Activated B cell treated with CpG ODN at 0.5 μM for 24 hours (primary cell): Measurements from ENCODE around the gene GRM7. TPM values are rescaled to one million over a fixed set of nuclear protein-coding genes. Genes with fewer than 3 reads are reported as not detected.

Experiments
- ATAC-seq: fragments of 200-7000 bp; cut with Tn5 transposase; one replicate; pipeline ENCODE4 v1.10.0; 2021; ENCODE audit warnings: low read depth, mild to moderate bottlenecking, moderate library complexity
- CTCF ChIA-PET: fragments of 350-600 bp; sonication (Branson Sonifier 250); formaldehyde crosslinking; loops from one replicate; lab custom pipeline; 2021; ENCODE audit warnings: antibody characterized with exemption; lab: Charles Lee
- POLR2A ChIA-PET: fragments of 350-600 bp; sonication (Branson Sonifier 250); formaldehyde crosslinking; loops from one replicate; lab custom pipeline; 2021; ENCODE audit warnings: antibody characterized with exemption; lab: Charles Lee
- DNase-seq: peaks from one replicate; pipeline ENCODE4 v3.0.0; 2022
- H3K27ac Mint-ChIP-seq: one replicate; pipeline ENCODE4 v1.8.0; 2020; ENCODE audit warnings: mixed read lengths
- H3K27me3 Mint-ChIP-seq: one replicate; pipeline ENCODE4 v1.8.0; 2021; ENCODE audit warnings: mixed read lengths
- H3K36me3 Mint-ChIP-seq: one replicate; pipeline ENCODE4 v1.8.0; 2021; ENCODE audit warnings: low read depth, mixed read lengths
- H3K4me1 Mint-ChIP-seq: one replicate; pipeline ENCODE4 v1.8.0; 2021; ENCODE audit warnings: mixed read lengths
- H3K4me3 Mint-ChIP-seq: one replicate; pipeline ENCODE4 v1.8.0; 2020; ENCODE audit warnings: mild to moderate bottlenecking, mixed read lengths
- H3K9me3 Mint-ChIP-seq: one replicate; pipeline ENCODE4 v1.8.0; 2020; ENCODE audit warnings: mixed read lengths
- CTCF ChIP-seq: fragments of 200-600 bp; IDR thresholded peaks from one replicate; pipeline ENCODE4 v1.8.0; 2022; ENCODE audit warnings: antibody characterized with exemption, mild to moderate bottlenecking
- intact Hi-C: fragments of 100-400 bp; cut with micrococcal nuclease; formaldehyde crosslinking; loops from one replicate; pipeline ENCODE4 v1.15.1; 2024
- total RNA-seq: library from RNA; stranded (reverse); gene quantifications from 2 replicates; pipeline ENCODE4 v1.2.3, GENCODE V29; 2022

Gene GRM7
- total RNA-seq, 1 donor from 2014 or later = not detected

GRCh38 chr3:7663771-7664170, 802.9 kb downstream of the GRM7 start:
- TF ChIP-seq CTCF = no peak
- Mint-ChIP-seq H3K27ac (no peak overlapping the region), H3K9me3 (peaks cover 10% of the 10 kb centered on the region), H3K4me3 (no peak overlapping the region), H3K4me1 (no peaks in the 10 kb centered on the region), H3K36me3 (no peaks in the 10 kb centered on the region), H3K27me3 (no peaks in the 10 kb centered on the region)
- DNase-seq (no peak), ATAC-seq (no peak)
- CTCF ChIA-PET = no interaction called here
- intact Hi-C loops = no loop called here
- POLR2A ChIA-PET = no interaction called here

DNA sequence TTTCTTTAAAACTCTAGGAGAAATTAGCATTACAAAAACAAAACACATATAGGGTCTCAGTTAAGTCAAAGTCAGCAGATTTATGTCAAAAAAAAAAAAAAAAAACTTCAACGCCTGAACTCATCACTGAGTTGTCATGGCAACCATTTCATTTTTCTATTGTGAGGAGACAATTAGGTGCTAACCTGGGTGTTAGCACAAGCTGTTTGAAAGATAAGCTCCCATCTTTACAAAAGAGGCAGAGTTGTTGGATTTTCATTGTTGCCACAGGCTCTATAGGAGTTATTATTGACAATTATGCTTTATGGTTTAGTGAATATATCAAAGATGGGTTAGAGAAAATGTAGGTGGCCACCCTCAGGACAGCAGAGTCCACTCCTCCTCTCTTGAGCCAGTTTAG, 806.9 kb downstream of the GRM7 start:
- ATAC-seq = no peak
- Mint-ChIP-seq H3K9me3 (peaks cover 10% of the 10 kb centered on the region), H3K27me3 (no peaks in the 10 kb centered on the region), H3K4me3 (no peak overlapping the region), H3K36me3 (no peaks in the 10 kb centered on the region), H3K4me1 (no peaks in the 10 kb centered on the region), H3K27ac (no peak overlapping the region)
- TF ChIP-seq CTCF = no peak
- intact Hi-C loops = no loop called here
- ChIA-PET CTCF (no interaction called here), POLR2A (no interaction called here)
- no peak for DNase-seq

GRCh38 chr3:7669641-7670040, 808.7 kb downstream of the GRM7 start:
- CTCF ChIA-PET = no interaction called here

GRCh38 chr3:7678521-7678920, 817.6 kb downstream of the GRM7 start:
- H3K36me3 Mint-ChIP-seq = no peaks in the 10 kb centered on the region
- H3K9me3 Mint-ChIP-seq = peaks cover 7% of the 10 kb centered on the region
- intact Hi-C loops = no loop called here
- no peak for ATAC-seq
- H3K4me3 Mint-ChIP-seq = no peak overlapping the region
- no peak overlapping the region for H3K27ac Mint-ChIP-seq
- no peaks in the 10 kb centered on the region for H3K4me1 Mint-ChIP-seq
- ChIA-PET CTCF (no interaction called here), POLR2A (no interaction called here)
- TF ChIP-seq CTCF = no peak
- no peak for DNase-seq
- H3K27me3 Mint-ChIP-seq = no peaks in the 10 kb centered on the region

More at GRCh38 chr3:7669641-7670040, 808.7 kb downstream of the GRM7 start:
- Mint-ChIP-seq H3K4me1 (no peaks in the 10 kb centered on the region), H3K4me3 (no peak overlapping the region), H3K27me3 (no peaks in the 10 kb centered on the region), H3K27ac (no peak overlapping the region), H3K36me3 (no peaks in the 10 kb centered on the region), H3K9me3 (peaks cover 10% of the 10 kb centered on the region)
- intact Hi-C loops = no loop called here
- POLR2A ChIA-PET = no interaction called here
- no peak for TF ChIP-seq CTCF
- DNase-seq (no peak), ATAC-seq (no peak)

DNA sequence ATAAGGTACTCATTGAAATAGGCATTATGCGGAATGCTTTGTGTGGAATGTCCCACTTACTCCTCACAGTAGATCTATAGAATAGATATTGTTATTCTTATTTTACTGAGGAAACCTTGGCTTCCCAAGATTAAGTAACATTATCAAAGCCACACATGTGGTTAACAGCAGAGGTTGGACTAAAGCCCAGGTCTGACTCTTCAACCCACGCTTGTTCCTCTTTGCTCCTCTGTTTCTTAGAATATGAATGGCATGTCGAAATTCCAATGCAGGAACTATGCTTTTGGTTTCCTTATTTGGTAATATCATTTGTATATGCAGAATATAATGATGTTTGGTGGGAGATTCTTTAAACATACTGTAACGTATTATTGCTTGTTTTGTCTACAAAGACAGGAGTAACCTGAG, 821.9 kb downstream of the GRM7 start:
- Mint-ChIP-seq H3K9me3 (peaks cover 6% of the 10 kb centered on the region), H3K27me3 (no peaks in the 10 kb centered on the region), H3K27ac (no peak overlapping the region), H3K4me1 (no peaks in the 10 kb centered on the region), H3K4me3 (no peak overlapping the region), H3K36me3 (no peaks in the 10 kb centered on the region)
- no peak for TF ChIP-seq CTCF
- ChIA-PET CTCF (no interaction called here), POLR2A (no interaction called here)
- DNase-seq (no peak), ATAC-seq (no peak)
- intact Hi-C loops = no loop called here
